BE2C (cell line): ENCODE results near the gene TRAPPC11.

Experiments
- DNase-seq: peaks from one replicate; pipeline ENCODE4 v3.0.0-alpha.2; 2020
- H3K27me3 ChIP-seq: fragments of 250-450 bp; sonication (Bioruptor Pico); 2 replicates; pipeline ENCODE4 v1.5.1; 2020; ENCODE audit warnings: mild to moderate bottlenecking
- H3K36me3 ChIP-seq: fragments of 250-450 bp; sonication (Bioruptor Pico); 2 replicates; pipeline ENCODE4 v1.5.1; 2020; ENCODE audit warnings: mild to moderate bottlenecking
- H3K4me1 ChIP-seq: fragments of 250-450 bp; sonication (Bioruptor Pico); 2 replicates; pipeline ENCODE4 v1.5.1; 2020
- H3K4me3 ChIP-seq: 2 replicates; pipeline ENCODE4 v1.5.1; 2011; ENCODE audit warnings: low read depth, low read length
- H3K9me3 ChIP-seq: fragments of 250-450 bp; sonication (Bioruptor Pico); 2 replicates; pipeline ENCODE4 v1.5.1; 2020
- CTCF ChIP-seq: IDR thresholded peaks from 2 replicates; pipeline ENCODE4 v1.5.1; 2012; ENCODE audit warnings: mild to moderate bottlenecking, low read depth, low read length

TRAPPC11 gene

GRCh38 chr4:183670960-183671555, 12.0 kb downstream of the TRAPPC11 start:
- Histone ChIP-seq H3K4me1 (no peaks in the 10 kb centered on the region), H3K9me3 (no peaks in the 10 kb centered on the region), H3K27me3 (no peaks in the 10 kb centered on the region), H3K36me3 (peaks cover 27% of the 10 kb centered on the region), H3K4me3 (no peak overlapping the region)
- TF ChIP-seq CTCF, result no peak
- no peak for DNase-seq

GRCh38 chr4:183674153-183674552, 15.1 kb downstream of the TRAPPC11 start:
- Histone ChIP-seq H3K4me1 (no peaks in the 10 kb centered on the region), H3K4me3 (no peak overlapping the region), H3K36me3 (peaks cover 8% of the 10 kb centered on the region), H3K27me3 (no peaks in the 10 kb centered on the region), H3K9me3 (no peaks in the 10 kb centered on the region)
- no peak for TF ChIP-seq CTCF
- DNase-seq, result no peak

GRCh38 chr4:183675625-183676024, 16.5 kb downstream of the TRAPPC11 start:
- Histone ChIP-seq H3K27me3 (no peaks in the 10 kb centered on the region), H3K9me3 (no peaks in the 10 kb centered on the region), H3K4me1 (no peaks in the 10 kb centered on the region), H3K4me3 (no peak overlapping the region), H3K36me3 (peaks cover 7% of the 10 kb centered on the region)
- DNase-seq, result no peak
- no peak for TF ChIP-seq CTCF

GRCh38 chr4:183681119-183681518, 22.0 kb downstream of the TRAPPC11 start:
- H3K9me3 ChIP-seq, result no peaks in the 10 kb centered on the region
- H3K4me1 ChIP-seq, result no peaks in the 10 kb centered on the region
- H3K4me3 ChIP-seq, result no peak overlapping the region
- no peak for TF ChIP-seq CTCF
- H3K27me3 ChIP-seq, result no peaks in the 10 kb centered on the region
- H3K36me3 ChIP-seq, result peaks cover 34% of the 10 kb centered on the region
- no peak for DNase-seq

- H3K4me1 ChIP-seq, result no peaks in the 10 kb centered on the region
- H3K4me3 ChIP-seq, result no peak overlapping the region
- H3K9me3 ChIP-seq, result no peaks in the 10 kb centered on the region
- H3K27me3 ChIP-seq, result no peaks in the 10 kb centered on the region
- no peak for DNase-seq
- no peak for TF ChIP-seq CTCF
- H3K36me3 ChIP-seq, result peaks cover 30% of the 10 kb centered on the region
Measured at GRCh38 chr4:183686461-183686860, 27.4 kb downstream of the TRAPPC11 start.

- Histone ChIP-seq H3K4me3 (no peak overlapping the region), H3K27me3 (no peaks in the 10 kb centered on the region), H3K9me3 (no peaks in the 10 kb centered on the region), H3K36me3 (peaks cover 38% of the 10 kb centered on the region), H3K4me1 (no peaks in the 10 kb centered on the region)
- no peak for DNase-seq
- no peak for TF ChIP-seq CTCF
Measured at GRCh38 chr4:183688216-183688615, 29.1 kb downstream of the TRAPPC11 start.
